Lung (tissue), 12 donors: ENCODE data around the gene ZBTB21. TPM values are rescaled to one million over a fixed set of nuclear protein-coding genes. Genes with fewer than 3 reads are reported as not detected.

Experiments
- ATAC-seq: fragments of 200-7000 bp; cut with Tn5 transposase; one replicate; pipeline ENCODE4 v1.9.1; 2020; ENCODE audit warnings: moderate number of reproducible peaks; ENCODE audit not compliant: insufficient read depth, low FRiP score
- DNase-seq, 3 donors: peaks; one replicate each; pipeline ENCODE4 v3.0.0-alpha.2; 2013 to 2017
- H3K27ac ChIP-seq, 2 donors: one replicate each; pipeline ENCODE4 v1.5.1; 2013; ENCODE audit warnings: mild to moderate bottlenecking in 2 of 2, moderate library complexity in 2 of 2, control low read depth in 1 of 2, inconsistent platforms in 1 of 2, low read depth in 1 of 2, low read length in 1 of 2
- H3K27me3 ChIP-seq, 3 donors: one replicate each; pipeline ENCODE4 v1.5.1; 2013; ENCODE audit warnings: low read length in 2 of 3; ENCODE audit not compliant: control insufficient read depth in 3 of 3, insufficient read depth in 3 of 3
- H3K36me3 ChIP-seq, 4 donors: one replicate each; pipeline ENCODE4 v1.5.1; 2013; ENCODE audit warnings: low read length in 4 of 4, mild to moderate bottlenecking in 1 of 4, moderate library complexity in 1 of 4; ENCODE audit not compliant: control insufficient read depth in 4 of 4, insufficient read depth in 4 of 4
- H3K4me1 ChIP-seq, 5 donors: one replicate each; pipeline ENCODE4 v1.5.1; 2013; ENCODE audit warnings: low read length in 5 of 5, mild to moderate bottlenecking in 2 of 5, moderate library complexity in 1 of 5; ENCODE audit not compliant: control insufficient read depth in 5 of 5, insufficient read depth in 5 of 5
- H3K4me3 ChIP-seq: one replicate; pipeline ENCODE4 v1.5.1; 2013; ENCODE audit warnings: mild to moderate bottlenecking, control low read depth, moderate library complexity
- H3K9ac ChIP-seq, 2 donors: one replicate each; pipeline ENCODE4 v1.5.1; 2013; ENCODE audit warnings: low read length in 2 of 2, control low read depth in 1 of 2; ENCODE audit not compliant: insufficient read depth in 1 of 2
- H3K9me3 ChIP-seq, 4 donors: one replicate each; pipeline ENCODE4 v1.5.1; 2013; ENCODE audit warnings: low read length in 3 of 4, mild to moderate bottlenecking in 1 of 4, moderate library complexity in 1 of 4; ENCODE audit not compliant: control insufficient read depth in 4 of 4, insufficient read depth in 3 of 4
- WGBS, 2 donors: extraction: QIAGEN DNeasy Blood & Tissue Kit; methylation state at CpG; one replicate each; pipeline ENCODE4 v1.1.7; 2013; 5-methylcytosine and 5-hydroxymethylcytosine counted together
- polyA plus RNA-seq, 2 donors: library from polyadenylated mRNA; stranded (reverse); fragments of 200-250 nt; gene quantifications; one replicate each; pipeline ENCODE4 v1.2.1, GENCODE V29; 2013
- total RNA-seq, 2 donors: library from RNA; depleted of rRNA in 1 of 2; stranded (reverse); fragments of >200 nt in 1 of 2; gene quantifications; one replicate each; pipeline ENCODE4 v1.2.1, GENCODE V29; 2014 to 2021
- TF ChIP-seq, protein P1 (sequence below): IDR thresholded peaks from 2 replicates; pipeline ENCODE4 v1.5.1; 2012; ENCODE audit warnings: mild to moderate bottlenecking; ENCODE audit errors: control extremely low read depth, extremely low read depth
- donor health status: control.
- donor health status: control.
- donor health status: Bipolar disorder and iron deficiency.
- donor health status: healthy.
- donor health status: DM: yes; HTN: yes; CAD: no.

Gene ZBTB21
- total and polyA plus RNA-seq, 4 donors: 3.2 to 15.4 (median 7.5) TPM

GRCh38 chr21:41971891-41972290 is 38.3 kb downstream of the ZBTB21 start:
- DNase-seq: no peak

DNA sequence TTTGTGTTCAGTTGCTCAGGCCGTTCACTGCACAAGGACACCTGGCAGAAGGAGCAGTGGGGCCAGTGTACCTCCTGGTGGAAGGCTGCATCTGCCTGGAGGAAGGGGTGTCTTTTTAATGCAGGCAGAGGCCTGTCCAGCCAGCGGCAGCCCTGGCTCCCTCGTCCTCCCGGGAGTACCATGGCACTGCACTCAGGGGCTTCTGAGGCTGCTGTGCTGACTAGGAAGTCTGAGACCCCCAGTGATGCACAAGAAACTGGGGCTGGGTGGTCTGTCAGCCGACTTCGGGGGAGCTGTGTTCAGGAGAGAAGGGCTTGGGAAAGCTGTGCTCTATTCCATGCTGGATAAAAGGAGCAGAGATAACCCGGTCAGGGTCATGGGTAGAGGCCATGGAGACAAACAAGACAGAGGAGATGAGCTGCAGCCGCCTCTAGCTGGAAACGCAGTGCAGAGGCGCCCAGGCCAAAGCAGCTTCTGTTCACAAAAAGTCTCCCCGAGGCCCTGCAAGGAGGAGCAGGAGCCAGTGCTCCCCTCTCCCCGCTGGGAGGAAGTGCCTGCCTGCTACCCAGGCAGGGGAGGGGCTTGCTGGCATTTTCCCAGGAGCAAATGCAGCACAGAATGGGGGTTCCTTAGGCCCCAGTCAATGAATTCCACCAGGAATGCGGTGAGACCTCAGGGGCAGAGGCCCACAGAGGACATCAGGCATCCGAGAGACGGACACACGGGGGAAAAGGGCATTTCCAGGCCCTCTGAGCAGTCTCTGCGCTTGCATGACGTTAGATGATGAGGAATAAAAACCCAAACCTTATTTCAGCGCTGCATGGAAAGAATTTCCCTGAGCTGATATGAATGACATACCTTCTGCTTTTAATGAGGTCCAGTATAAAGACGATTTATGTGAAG is 39.2 kb downstream of the ZBTB21 start:
- DNase-seq: no peak
- WGBS, 2 donors: 79 to 83% methylated on average over 20 of the region's 20 CpGs

More at GRCh38 chr21:41971891-41972290, 38.3 kb downstream of the ZBTB21 start:
- no peak overlapping the region for H3K9ac ChIP-seq
- no peaks in the 10 kb centered on the region for H3K36me3 ChIP-seq
- no peaks in the 10 kb centered on the region for H3K9me3 ChIP-seq
- ATAC-seq: no peak
- TF ChIP-seq, protein P1, sequence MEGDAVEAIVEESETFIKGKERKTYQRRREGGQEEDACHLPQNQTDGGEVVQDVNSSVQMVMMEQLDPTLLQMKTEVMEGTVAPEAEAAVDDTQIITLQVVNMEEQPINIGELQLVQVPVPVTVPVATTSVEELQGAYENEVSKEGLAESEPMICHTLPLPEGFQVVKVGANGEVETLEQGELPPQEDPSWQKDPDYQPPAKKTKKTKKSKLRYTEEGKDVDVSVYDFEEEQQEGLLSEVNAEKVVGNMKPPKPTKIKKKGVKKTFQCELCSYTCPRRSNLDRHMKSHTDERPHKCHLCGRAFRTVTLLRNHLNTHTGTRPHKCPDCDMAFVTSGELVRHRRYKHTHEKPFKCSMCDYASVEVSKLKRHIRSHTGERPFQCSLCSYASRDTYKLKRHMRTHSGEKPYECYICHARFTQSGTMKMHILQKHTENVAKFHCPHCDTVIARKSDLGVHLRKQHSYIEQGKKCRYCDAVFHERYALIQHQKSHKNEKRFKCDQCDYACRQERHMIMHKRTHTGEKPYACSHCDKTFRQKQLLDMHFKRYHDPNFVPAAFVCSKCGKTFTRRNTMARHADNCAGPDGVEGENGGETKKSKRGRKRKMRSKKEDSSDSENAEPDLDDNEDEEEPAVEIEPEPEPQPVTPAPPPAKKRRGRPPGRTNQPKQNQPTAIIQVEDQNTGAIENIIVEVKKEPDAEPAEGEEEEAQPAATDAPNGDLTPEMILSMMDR: no peak
- no peaks in the 10 kb centered on the region for H3K27me3 ChIP-seq
- whole genome bisulfite sequencing, 2 donors: 91 to 92% methylated on average over 6 of the region's 6 CpGs
- peaks cover 0 to 9% (median 4%) of the 10 kb centered on the region in 5 donors for H3K4me1 ChIP-seq
- no peak overlapping the region for H3K4me3 ChIP-seq
- H3K27ac ChIP-seq: no peak overlapping the region

GRCh38 chr21:41970106-41970391 is 40.1 kb downstream of the ZBTB21 start:
- DNase-seq (no peak), ATAC-seq (no peak)
- Histone ChIP-seq H3K27ac (no peak overlapping the region), H3K9me3 (no peaks in the 10 kb centered on the region), H3K27me3 (no peaks in the 10 kb centered on the region), H3K4me1 (peaks cover 0 to 9% (median 4%) of the 10 kb centered on the region in 5 donors), H3K36me3 (no peaks in the 10 kb centered on the region), H3K9ac (no peak overlapping the region), H3K4me3 (no peak overlapping the region)
- TF ChIP-seq, protein P1: no peak
- WGBS, 2 donors: 89 to 92% methylated on average over 5 of the region's 5 CpGs

More for the DNA sequence above, 39.2 kb downstream of the ZBTB21 start:
- TF ChIP-seq, protein P1: no peak
- peaks cover 0 to 9% (median 4%) of the 10 kb centered on the region in 5 donors for H3K4me1 ChIP-seq
- no peaks in the 10 kb centered on the region for H3K9me3 ChIP-seq
- H3K27me3 ChIP-seq: no peaks in the 10 kb centered on the region
- no peak overlapping the region for H3K9ac ChIP-seq
- H3K4me3 ChIP-seq: no peak overlapping the region
- H3K36me3 ChIP-seq: no peaks in the 10 kb centered on the region
- H3K27ac ChIP-seq: no peak overlapping the region
- ATAC-seq: no peak

- Histone ChIP-seq H3K4me1 (peaks cover 0 to 4% (median 2%) of the 10 kb centered on the region in 5 donors), H3K9ac (no peak overlapping the region), H3K36me3 (no peaks in the 10 kb centered on the region), H3K4me3 (no peak overlapping the region), H3K9me3 (no peaks in the 10 kb centered on the region), H3K27ac (no peak overlapping the region), H3K27me3 (no peaks in the 10 kb centered on the region)
- TF ChIP-seq, protein P1: no peak
- WGBS, 2 donors: 89 to 92% methylated on average over 2 to 4 of the region's 4 CpGs
- ATAC-seq: no peak
- no peak for DNase-seq
Measured at GRCh38 chr21:41967708-41968107, 42.5 kb downstream of the ZBTB21 start.
